ENCODE measurements around the gene TNFRSF11A.

TNFRSF11A gene

DNA sequence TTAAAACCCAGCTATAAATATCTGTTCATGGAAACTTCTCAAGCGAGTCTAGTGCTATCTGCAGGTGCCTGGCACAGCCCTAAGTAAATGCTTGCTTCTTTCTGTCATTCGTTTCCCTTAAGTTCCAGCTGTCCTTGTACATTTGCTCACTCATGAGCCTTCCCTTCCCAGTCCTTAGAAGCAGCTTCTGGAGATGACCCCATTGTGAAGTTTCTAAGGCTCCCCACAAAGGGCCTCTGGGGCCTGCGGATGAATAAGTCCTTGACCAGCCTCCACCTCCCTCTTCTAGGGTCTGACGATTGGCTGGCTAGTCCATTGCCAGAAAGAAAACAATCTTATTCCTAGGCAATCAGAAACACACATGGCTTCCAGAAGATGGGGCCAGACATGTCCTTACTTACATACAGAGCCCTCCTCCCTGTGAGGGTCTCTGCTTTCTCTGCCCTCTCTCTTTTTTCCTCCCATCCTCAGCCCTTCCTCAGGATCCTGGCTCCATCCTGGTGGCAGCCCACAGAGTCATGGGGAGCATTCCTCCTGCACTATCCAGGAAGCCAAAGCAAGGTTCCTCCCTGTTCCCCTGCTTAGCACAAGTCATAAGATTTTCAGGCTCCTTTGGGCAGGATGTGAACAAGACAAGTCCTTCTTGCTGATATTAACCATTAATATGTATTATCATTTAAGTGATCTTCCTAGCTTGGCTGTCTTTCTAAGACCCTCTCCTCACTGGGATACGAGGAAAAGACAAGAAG lies 87.3 kb downstream of the TNFRSF11A start:
- DNase-seq = no peak

DNA sequence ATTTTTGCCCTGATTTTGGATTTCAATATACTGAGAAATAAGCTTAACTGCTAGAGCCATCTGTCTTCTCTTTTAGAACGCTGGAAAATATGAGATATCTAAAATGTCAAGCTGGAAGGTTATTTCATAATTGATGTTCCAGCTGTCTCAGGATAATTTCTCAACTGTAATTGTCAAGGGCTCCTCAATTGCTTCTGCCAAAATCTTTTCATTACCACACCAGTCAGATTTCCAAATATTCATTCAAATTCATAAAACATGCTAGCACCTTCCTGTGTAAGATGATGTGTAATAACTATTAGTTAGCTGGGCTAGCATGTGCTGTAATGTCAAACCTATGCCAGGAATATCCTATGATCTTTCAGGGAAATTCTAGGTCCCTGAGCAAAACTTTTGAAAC lies 88.1 kb downstream of the TNFRSF11A start:
- no peak for DNase-seq

DNA sequence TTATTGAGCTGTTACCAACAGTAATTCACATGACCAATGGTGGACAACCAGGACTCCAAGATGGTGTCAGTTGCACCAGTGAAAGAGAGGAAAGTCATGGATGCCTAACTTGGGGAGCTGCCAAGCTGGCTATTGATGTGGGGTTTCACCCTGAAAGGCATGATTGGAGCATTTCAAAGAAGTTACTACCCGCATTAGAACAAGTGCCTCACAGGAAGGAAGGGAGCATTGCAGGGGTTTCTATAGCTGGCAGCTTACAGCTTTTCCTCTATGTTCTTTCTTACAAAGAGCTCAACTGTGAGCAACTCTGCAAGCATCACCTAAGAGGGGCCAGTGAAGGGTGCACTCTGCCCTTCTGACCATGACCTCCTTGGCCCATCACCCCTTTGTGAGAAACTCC lies 93.1 kb downstream of the TNFRSF11A start:
- no peak for DNase-seq

GRCh38 chr18:62420151-62420512 lies 95.0 kb downstream of the TNFRSF11A start:
- DNase-seq = no peak

GRCh38 chr18:62420513-62421209 lies 95.6 kb downstream of the TNFRSF11A start:
- peak in 13 of 56 donors; percentile 1 to 53 (median 10) for DNase-seq

DNA sequence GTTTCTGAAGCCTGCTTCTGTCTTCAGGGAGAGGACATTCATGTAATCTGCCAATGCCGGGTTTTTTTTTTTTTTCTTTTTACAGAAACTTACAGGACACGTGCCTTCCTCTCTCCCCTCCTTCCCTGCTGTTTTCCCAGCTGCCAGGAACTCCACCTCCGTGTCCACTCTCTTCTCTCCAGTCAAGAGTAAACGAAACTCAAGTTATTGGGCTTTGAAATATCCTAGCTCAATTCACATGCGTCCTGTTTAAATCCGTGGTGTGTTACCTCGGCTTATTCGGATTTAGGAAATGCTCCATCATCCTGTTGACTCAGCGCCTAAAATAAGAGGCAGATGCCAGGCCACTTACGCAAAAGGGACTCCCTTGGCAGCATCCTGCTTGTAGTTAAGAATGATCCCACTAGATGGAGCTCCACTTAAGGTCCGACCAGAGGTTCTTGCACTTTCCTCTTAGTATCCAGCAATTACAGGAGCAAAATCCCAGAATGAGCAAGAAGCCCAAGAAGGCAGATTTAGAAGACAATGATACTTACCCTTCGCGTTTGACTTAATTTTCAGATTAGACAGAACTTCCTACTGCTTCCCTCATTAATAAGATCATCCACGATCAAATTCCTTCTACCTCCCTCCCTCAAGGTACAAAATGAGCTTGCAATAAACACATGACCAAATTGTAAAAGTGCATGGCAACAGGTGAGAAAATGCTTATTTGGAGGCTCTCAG lies 100.5 kb downstream of the TNFRSF11A start:
- peak in 52 of 56 donors; percentile 5 to 84 (median 47) for DNase-seq

DNA sequence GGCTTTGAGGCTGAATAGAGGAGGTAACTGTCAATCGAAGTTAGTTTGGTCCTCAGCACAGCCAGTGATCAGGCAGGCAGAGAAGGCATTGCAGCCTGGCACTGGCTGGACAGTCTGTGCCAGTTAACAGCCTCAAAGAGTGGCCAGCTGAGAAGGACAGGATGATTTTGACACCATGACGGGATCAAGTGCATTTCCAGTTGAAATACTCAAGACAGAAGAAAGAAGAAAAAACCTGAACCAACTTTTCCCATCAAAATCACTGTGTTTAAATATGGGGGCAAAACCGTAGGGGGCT lies 101.0 kb downstream of the TNFRSF11A start:
- no peak for DNase-seq

- DNase-seq = no peak
Measured at GRCh38 chr18:62432176-62432575, 107.1 kb downstream of the TNFRSF11A start.

DNA sequence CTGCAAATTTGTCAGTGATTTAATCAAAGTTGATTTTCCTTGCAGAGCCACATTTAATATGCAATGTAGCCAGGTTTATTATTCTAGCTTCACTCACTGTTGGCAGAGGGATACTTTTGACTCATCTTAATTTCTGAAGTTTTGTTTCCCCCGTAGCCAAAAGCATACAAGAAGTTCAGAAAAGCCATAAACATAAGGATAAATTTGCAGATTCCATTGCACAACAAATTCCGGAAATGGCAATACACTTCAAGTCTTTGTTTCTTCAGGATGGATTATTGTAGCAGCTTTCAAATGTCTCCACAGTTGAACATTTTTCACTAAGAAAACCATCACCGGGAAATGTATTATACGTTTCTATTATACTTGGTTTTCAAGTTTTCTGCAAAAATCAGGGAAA lies 109.7 kb downstream of the TNFRSF11A start:
- DNase-seq = no peak

- DNase-seq = no peak
Measured at GRCh38 chr18:62435435-62436031, 110.4 kb downstream of the TNFRSF11A start.

GRCh38 chr18:62436636-62437234 lies 111.6 kb downstream of the TNFRSF11A start:
- DNase-seq = no peak

GRCh38 chr18:62437235-62438017 lies 112.3 kb downstream of the TNFRSF11A start:
- no peak for DNase-seq

DNA sequence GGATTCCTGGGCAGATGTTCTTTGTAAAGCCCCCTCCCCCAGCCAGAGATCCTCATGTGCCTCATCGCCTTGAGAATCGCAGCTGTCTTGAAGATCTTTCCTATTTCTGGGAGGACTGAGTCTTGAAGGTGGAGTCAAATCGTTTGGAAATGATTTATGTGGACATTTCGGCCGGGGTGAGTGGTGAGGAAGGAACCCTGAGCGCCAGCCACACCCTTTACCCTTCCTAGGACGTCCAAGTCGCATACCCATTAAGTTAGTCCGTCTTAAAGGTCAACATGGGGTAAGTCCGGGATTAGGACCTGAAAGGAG lies 112.9 kb downstream of the TNFRSF11A start:
- no peak for DNase-seq

GRCh38 chr18:62438402-62438801 lies 113.3 kb downstream of the TNFRSF11A start:
- DNase-seq = no peak

- no peak for DNase-seq
Measured at GRCh38 chr18:62438866-62439265, 113.8 kb downstream of the TNFRSF11A start.

Data from nucleus accumbens (tissue), 56 donors.